Measurements from ENCODE around the gene VPS45. TPM values are rescaled to one million over a fixed set of nuclear protein-coding genes. Genes with fewer than 3 reads are reported as not detected.

VPS45 gene
- total RNA-seq, 6 donors from 2014 or later: 16.3 to 50.3 (median 30.8) TPM

GRCh38 chr1:150146849-150147542, 79.4 kb downstream of the VPS45 start:
- no peak for TF ChIP-seq POLR2AphosphoS5 (IDR thresholded peaks at IDR 0.05)
- TF ChIP-seq CTCF (IDR thresholded peaks at IDR 0.05): no peak
- no peak for TF ChIP-seq POLR2A (IDR thresholded peaks at IDR 0.05)
- no peak for TF ChIP-seq EP300 (IDR thresholded peaks at IDR 0.05)
- no peaks in the 10 kb centered on the region for H3K27me3 ChIP-seq

DNA sequence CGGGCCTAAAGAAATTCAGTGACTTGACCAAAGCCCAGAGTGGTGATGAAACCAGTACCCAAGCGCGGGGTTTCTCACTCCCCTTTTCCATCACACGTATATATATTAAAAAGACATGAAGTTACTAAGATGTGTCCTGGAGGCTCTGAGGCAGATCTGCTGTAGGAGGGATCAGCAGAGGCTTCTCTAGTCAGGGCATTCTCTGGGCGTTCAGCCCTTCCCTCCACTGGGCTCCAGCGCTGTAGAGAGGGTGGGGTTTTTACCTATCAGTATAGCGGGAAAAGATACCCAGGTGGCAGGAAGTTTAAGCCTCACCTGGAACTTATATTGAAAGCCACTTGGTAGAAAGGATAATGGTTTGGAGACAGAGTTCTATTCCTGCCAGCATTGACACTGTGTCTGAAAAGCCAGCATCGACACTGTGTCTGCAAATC, 81.3 kb downstream of the VPS45 start:
- DNase-seq (no peak), ATAC-seq (ENCODE audit: low FRiP score in 2 of 2) (no peak)
- H3K36me3 ChIP-seq: no peaks in the 10 kb centered on the region
- no peaks in the 10 kb centered on the region for H3K27me3 ChIP-seq
- H3K4me3 ChIP-seq: peak overlapping the region in 3 of 4 donors; percentile 73 to 89 (median 81)
- H3K9me3 ChIP-seq: no peaks in the 10 kb centered on the region
- whole genome bisulfite sequencing, 2 donors: 45 to 50% methylated on average over 7 to 8 of the region's 8 CpGs
- TF ChIP-seq EP300 (IDR thresholded peaks at IDR 0.05) (no peak), POLR2AphosphoS5 (IDR thresholded peaks at IDR 0.05) (no peak), POLR2A (IDR thresholded peaks at IDR 0.05) (no peak), CTCF (IDR thresholded peaks at IDR 0.05) (no peak)
- H3K4me1 ChIP-seq: peaks cover 20 to 41% (median 29%) of the 10 kb centered on the region in 4 donors
- H3K27ac ChIP-seq: peak overlapping the region; percentile 84 to 91 (median 87)

More at GRCh38 chr1:150146849-150147542, 79.4 kb downstream of the VPS45 start:
- DNase-seq: no peak
- H3K9me3 ChIP-seq: no peaks in the 10 kb centered on the region
- peaks cover 7 to 22% (median 16%) of the 10 kb centered on the region in 4 donors for H3K4me1 ChIP-seq
- no peak overlapping the region for H3K4me3 ChIP-seq
- no peak for ATAC-seq (ENCODE audit: low FRiP score in 2 of 2)
- H3K27ac ChIP-seq: no peak overlapping the region
- 80 to 85% methylated on average over 10 of the region's 10 CpGs for WGBS, 2 donors
- H3K36me3 ChIP-seq: no peaks in the 10 kb centered on the region

GRCh38 chr1:150149271-150150132, 81.9 kb downstream of the VPS45 start, which contains the start of gene PLEKHO1:
PLEKHO1 (plus strand) TSS chr1:150149916; CDS start chr1:150150258, 342 bp downstream.
- Histone ChIP-seq H3K4me1 (peaks cover 26 to 41% (median 29%) of the 10 kb centered on the region in 4 donors), H3K4me3 (peak within 1 kb of the TSS; percentile 73 to 89 (median 80)), H3K27me3 (no peaks in the 10 kb centered on the region), H3K36me3 (peaks cover 0 to 6% (median 2%) of the 10 kb centered on the region in 4 donors), H3K9me3 (no peaks in the 10 kb centered on the region), H3K27ac (peak within 1 kb of the TSS; percentile 84 to 91 (median 87))
- 3 to 5% methylated on average over 22 to 31 of the region's 89 CpGs for WGBS, 2 donors
- peak; percentile 73 to 93 for ATAC-seq (ENCODE audit: low FRiP score in 2 of 2)
- TF ChIP-seq POLR2AphosphoS5 (IDR thresholded peaks at IDR 0.05) (peak; percentile 21 to 58), EP300 (IDR thresholded peaks at IDR 0.05) (no peak), POLR2A (IDR thresholded peaks at IDR 0.05) (peak in 3 of 4 donors; percentile 47 to 74 (median 54)), CTCF (IDR thresholded peaks at IDR 0.05) (no peak)
- DNase-seq: peak; percentile 86 to 94

DNA sequence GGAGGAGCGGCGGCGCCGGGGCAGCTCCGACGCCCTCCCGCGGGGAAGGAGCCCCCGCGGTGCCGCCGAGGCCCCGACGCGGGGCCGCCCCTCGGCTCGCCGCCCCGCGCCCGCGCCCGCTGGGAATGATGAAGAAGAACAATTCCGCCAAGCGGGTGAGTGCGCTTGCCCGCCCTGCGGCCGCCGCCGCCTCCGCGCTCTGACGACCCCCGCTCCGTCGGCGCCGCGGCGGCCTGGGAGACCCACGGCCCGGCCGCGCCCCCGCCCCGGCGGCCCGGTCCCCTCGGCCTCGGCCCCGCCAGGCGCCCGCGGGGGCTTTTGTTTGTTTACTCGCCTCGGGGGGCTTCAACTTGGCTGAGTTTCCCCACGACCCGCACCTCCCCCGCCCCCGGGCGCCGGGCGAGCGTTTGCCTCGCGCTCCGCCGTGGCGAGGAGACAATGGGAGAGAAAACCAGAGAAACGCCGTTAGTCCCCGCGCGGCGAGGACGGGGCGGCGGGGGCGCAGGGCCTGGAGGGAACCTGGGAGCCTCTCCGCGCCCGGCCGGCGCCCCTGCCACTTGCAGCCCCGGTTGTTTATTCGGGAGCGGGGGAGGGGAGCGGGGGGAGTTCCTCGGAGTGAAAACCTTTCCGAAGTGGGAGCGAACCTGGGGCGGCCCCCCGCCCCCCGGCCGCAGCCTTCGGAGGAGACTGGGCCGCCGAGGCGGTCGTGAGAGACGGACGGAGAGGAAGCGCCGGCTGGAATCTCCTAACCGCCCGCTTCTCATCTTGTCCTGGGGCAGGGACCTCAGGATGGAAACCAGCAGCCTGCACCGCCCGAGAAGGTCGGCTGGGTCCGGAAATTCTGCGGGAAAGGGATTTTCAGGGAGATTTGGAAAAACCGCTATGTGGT, 82.8 kb downstream of the VPS45 start:
- DNase-seq: peak; percentile 27 to 91
- H3K9me3 ChIP-seq: no peaks in the 10 kb centered on the region
- ATAC-seq (ENCODE audit: low FRiP score in 2 of 2): peak in 1 of 2 donors; percentile 20

More for the DNA sequence above, 82.8 kb downstream of the VPS45 start:
- peak overlapping the region; percentile 73 to 89 (median 80) for H3K4me3 ChIP-seq
- no peaks in the 10 kb centered on the region for H3K27me3 ChIP-seq
- peaks cover 0 to 15% (median 2%) of the 10 kb centered on the region in 4 donors for H3K36me3 ChIP-seq
- no peak for TF ChIP-seq EP300 (IDR thresholded peaks at IDR 0.05)
- no peak for TF ChIP-seq POLR2AphosphoS5 (IDR thresholded peaks at IDR 0.05)
- no peak for TF ChIP-seq CTCF (IDR thresholded peaks at IDR 0.05)
- peak in 1 of 4 donors; percentile 25 for TF ChIP-seq POLR2A (IDR thresholded peaks at IDR 0.05)
- 1 to 29% methylated on average over 1 to 63 of the region's 114 CpGs for WGBS, 2 donors
- H3K4me1 ChIP-seq: peaks cover 26 to 41% (median 29%) of the 10 kb centered on the region in 4 donors
- peak overlapping the region; percentile 84 to 91 (median 87) for H3K27ac ChIP-seq
